IMR-90 (cell line): Measurements from ENCODE around the gene MPC2.

Experiments used
- BHLHE40 ChIP-seq: fragments of 150-350 bp; IDR thresholded peaks from 2 replicates; pipeline ENCODE4 v1.6.1; 2016; ENCODE audit warnings: mild to moderate bottlenecking, low read depth, low read length
- CEBPB ChIP-seq: IDR thresholded peaks from 2 replicates; pipeline ENCODE4 v1.6.1; 2012; ENCODE audit warnings: low read depth, low read length, improper control_type of control experiment
- CTCF ChIP-seq: conservative IDR thresholded peaks from 2 replicates; pipeline ENCODE4 v1.5.1; 2012; ENCODE audit warnings: mild to moderate bottlenecking, low read depth, low read length, improper control_type of control experiment
- FOS ChIP-seq: fragments of 150-350 bp; IDR thresholded peaks from 2 replicates; pipeline ENCODE4 v1.6.1; 2016; ENCODE audit warnings: low read depth, low read length
- MAFK ChIP-seq: IDR thresholded peaks from 2 replicates; pipeline ENCODE4 v1.6.1; 2012; ENCODE audit warnings: low read depth, low read length, improper control_type of control experiment
- POLR2A ChIP-seq: IDR thresholded peaks from 2 replicates; pipeline ENCODE4 v1.6.1; 2012; ENCODE audit warnings: mild to moderate bottlenecking, low read depth, low read length
- RCOR1 ChIP-seq: IDR thresholded peaks from 2 replicates; pipeline ENCODE4 v1.6.1; 2012; ENCODE audit warnings: mild to moderate bottlenecking, low read length, improper control_type of control experiment; ENCODE audit not compliant: insufficient replicate concordance
- RFX5 ChIP-seq: IDR thresholded peaks from 2 replicates; pipeline ENCODE4 v1.8.0; 2012; ENCODE audit warnings: low read depth, mild to moderate bottlenecking, low read length, moderate library complexity
- SMC3 ChIP-seq: fragments of 150-350 bp; IDR thresholded peaks from 2 replicates; pipeline ENCODE4 v1.6.1; 2016; ENCODE audit warnings: low read depth, mild to moderate bottlenecking, antibody characterized with exemption, low read length, moderate library complexity

GRCh38 chr1:167936068-167936929 lies 573 bp downstream of the MPC2 start, which contains the start of gene DCAF6:
- TF ChIP-seq POLR2A (peak; percentile 88), CTCF (no peak), BHLHE40 (peak; percentile 48; the same call in 1 of the 2 replicates), MAFK (no peak), RFX5 (no peak), SMC3 (no peak), RCOR1 (no peak), CEBPB (peak; percentile 92), FOS (0 out of 2 replicates have a peak, but pooled peaks have one; percentile 16)
